Hypothalamus (tissue), 51 donors: ENCODE results near the gene NSMCE3.
A peak's percentile ranks its signal among the peaks of the same experiment; 100 is the strongest.

Experiments
- DNase-seq, 51 donors: peaks; one replicate each; lab custom pipeline; 2025; lab: John Stamatoyannopoulos, UW

NSMCE3 gene

DNA sequence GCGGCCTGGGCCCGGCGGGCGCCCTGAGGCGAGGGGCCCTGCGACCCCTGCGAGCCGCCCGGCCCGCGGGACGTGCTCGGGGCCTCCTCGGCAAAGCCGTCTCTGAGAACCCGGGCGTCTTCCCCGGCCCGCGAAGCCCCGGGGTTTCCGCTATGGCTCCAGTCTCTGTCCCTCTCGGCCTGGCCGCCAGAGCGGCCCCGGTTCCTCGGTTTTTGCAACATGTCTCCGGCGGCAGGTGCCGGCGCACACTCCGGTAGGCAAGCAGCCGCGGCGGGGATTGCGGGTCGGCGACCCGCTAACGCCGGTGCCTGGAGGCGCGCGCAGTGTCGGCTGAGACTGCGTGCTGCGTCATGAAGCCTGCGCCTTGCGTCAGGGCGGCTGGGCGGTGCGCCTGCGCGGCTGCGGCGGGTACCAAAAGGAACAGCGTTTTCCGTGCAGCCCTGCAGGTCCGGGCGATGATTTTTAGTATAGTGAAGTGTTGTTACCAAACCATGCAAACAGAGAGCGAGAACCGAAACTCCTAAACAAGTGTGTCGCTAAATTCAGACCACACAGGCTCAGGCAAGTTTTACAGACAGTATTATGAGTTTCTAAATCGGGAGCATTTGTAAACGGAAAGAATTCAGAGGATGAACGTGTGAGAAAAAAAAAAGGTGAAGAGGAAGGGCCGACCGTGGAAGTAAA is at the start of gene NSMCE3:
Gene NSMCE3, minus strand, starts transcription at position 338 of the 684 bp plus-strand sequence. Its CDS starts 117 bp downstream, at position 221.
- peak; percentile 43 to 95 (median 86) for DNase-seq

DNA sequence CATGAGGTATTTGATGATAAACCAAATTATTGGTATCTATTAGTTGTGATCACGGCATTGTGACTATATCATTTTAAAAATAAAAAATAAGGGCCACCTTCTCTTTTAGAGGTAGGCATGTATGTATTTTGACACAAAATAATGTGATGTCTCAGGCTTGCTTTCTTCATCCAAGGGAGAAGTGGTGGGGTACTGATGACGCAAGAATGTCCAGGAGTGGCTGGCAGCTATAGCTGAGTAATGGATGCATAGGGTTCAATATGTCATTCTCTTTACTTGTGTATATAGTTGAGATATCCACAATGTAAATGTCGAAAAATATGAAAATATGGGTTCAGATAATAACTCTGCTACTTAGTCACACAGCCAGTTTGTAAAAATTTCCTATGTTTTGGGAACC is 46.8 kb upstream of the NSMCE3 start:
- DNase-seq = no peak

DNA sequence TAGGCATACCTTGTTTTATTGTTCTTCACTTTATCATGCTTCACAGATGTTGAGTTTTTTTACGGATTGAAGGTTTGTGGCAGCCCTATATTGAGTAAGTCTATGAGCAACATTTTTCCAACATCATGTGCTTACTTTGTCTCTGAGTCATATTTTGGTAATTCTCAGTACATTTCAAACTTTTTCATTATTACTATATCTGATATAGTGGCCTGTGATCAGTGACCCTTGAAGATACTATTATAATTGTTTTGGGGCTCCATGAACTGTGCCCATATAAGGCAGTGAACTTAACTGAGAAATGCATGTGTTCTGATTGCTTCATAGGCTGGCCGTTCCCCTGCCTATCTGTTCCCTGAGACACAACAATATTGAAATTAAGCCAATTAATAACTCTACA is 42.8 kb upstream of the NSMCE3 start:
- DNase-seq = no peak

DNA sequence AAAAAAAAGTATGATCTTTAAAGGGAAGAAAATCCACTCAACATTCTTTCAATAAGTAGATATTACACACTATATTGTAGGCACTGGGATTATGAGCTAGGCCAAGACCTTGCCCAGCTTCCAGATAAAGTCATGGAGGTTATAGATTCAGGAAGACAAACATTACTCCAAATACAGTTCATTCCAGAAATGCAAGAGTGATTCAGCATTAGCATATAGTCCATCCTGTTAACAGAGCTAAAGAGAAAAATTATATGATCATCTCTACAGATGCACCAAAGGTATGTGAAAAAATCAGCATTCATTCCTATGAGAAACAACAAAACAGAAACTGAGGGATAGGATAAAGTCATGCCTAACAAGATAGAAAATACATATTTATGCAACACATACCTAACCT is 42.1 kb upstream of the NSMCE3 start:
- no peak for DNase-seq

DNA sequence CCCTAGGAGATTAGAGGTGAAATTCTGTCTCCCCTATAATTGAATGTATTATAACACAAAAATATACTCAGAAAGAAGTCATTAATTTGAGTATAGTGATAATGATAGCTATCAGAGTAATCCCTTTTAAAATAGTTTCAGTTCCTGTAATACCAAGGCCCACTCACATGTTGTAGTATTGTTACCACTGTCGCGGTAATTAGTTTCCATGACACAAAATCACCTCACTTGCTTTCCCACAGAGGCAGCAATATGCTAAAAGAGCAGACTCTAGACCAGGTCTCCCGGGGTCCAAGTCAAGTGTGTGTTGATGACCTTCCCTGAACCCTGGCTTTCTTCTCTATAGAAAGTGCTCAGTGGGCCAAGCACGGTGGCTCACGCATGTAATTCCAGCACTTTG is 39.5 kb upstream of the NSMCE3 start:
- DNase-seq = no peak

DNA sequence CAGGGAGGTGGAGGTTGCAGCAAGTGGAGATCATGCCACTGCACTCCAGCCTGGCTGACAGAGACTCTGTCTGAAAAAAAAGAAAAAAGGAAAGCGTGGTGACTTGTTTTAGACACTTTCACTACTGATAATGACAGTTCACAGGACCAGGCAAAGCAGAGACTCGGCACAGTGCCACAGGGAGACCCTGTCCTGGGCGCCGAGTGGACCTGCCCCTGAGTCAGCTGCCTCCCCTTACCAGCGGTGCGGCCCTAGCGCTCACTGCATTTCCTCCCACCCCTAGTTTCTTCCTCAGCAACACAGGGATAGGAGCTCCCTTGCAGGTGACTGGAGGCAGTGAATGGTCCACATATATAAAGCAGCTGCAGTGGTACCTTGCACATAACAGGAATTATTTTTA is 38.7 kb upstream of the NSMCE3 start:
- DNase-seq = no peak

DNA sequence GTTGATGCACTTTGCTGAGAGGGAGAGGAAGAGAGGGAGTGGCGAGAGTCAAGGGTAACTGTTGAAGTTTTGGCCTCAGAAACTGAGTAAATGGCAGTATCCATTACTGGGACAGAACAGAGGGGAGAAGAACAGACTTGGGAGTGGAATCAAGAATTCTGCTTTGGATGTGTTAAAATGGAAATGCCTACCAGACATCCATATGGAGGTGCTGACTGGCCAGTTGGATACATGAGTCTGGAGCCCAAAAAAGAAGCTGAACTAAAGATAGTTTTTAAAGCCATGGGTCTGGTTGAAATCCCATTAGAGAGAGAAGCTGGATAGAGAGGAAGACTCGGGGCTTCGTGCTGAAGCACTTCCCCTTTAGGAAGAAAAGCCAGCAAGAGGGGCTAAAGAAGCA is 35.9 kb upstream of the NSMCE3 start:
- no peak for DNase-seq

DNA sequence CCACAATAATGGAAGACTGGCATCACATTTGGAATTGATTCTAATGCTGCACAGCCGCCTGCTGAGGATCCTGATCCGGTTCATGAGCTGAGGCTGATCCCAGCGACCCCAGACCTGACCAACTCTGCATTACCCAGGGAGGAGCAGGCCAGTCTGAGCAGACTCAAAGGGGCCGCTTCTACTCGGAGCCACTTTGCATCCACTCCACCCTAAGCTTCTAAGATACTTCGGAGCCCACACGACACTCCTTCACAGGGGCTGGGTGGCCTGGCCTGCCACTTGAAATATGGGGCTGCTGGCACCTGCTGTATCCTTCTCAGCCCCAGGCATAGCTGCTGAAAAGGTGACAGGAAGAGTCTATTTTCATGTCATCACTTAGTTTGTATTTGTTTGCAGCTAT is 33.2 kb upstream of the NSMCE3 start:
- no peak for DNase-seq

DNA sequence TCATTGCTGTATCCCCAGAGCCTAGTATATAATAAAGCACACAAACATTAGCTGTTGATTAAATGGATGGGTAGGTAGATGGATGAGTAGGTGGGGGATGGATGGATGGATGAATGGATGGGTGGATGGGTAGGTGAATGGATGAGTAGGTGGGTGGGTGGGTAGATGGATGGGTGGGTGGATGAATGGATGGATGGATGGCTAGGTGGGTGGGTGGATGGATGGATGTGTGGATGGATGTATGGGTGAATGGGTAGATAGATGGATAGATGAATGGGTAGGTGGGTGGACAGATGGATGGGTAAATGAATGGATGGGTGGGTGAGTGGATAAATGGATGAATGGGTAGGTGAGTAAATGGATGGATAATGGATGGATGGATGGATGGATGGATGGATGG is 30.2 kb upstream of the NSMCE3 start:
- no peak for DNase-seq

DNA sequence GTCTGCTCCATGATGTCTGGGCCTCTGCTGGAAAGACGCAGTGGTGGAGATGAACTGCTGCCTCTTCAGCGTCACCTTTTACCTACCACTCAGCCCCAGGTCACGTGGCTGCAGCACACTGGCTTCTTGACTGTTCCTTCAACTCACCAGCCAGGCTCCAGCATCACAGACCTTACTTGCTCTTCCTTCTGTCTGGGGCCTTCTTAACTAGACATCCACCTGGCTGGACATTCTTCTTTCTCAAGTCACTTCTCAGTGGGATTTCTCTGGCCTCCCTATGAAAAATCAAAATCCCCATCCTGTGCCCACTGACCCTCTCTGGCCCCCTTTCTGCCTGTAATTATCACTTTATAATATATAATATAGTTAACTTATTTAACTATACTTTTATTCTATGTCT is 29.7 kb upstream of the NSMCE3 start:
- no peak for DNase-seq

DNA sequence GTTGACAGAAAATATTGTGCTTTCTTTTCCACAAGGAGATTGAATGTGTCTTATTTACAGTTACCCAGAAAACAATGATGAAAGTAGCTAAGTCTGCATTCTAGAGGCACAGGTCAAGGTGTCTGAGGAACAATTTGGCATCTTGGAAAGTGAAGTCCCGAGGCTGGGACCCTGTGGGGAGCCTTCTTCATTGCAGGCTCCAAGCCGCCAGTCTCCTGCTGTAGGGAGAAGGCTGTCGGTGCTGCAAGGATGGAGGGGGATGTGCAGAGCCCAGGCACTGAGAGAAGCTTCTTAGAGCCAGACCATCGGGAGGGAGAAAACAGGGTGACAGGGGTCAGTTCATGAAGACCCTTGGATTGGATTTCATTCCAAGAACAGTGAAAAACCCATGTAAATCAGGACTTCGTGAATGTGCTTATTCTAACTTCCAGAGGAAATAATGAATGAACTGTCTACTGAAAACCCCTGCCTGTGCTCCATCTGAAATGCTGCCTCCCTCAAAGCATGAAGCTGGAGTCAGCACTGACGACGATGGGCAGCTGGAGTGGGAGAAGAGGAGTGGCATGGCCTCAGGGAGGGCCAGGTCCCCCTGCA is 25.2 kb upstream of the NSMCE3 start:
- no peak for DNase-seq

DNA sequence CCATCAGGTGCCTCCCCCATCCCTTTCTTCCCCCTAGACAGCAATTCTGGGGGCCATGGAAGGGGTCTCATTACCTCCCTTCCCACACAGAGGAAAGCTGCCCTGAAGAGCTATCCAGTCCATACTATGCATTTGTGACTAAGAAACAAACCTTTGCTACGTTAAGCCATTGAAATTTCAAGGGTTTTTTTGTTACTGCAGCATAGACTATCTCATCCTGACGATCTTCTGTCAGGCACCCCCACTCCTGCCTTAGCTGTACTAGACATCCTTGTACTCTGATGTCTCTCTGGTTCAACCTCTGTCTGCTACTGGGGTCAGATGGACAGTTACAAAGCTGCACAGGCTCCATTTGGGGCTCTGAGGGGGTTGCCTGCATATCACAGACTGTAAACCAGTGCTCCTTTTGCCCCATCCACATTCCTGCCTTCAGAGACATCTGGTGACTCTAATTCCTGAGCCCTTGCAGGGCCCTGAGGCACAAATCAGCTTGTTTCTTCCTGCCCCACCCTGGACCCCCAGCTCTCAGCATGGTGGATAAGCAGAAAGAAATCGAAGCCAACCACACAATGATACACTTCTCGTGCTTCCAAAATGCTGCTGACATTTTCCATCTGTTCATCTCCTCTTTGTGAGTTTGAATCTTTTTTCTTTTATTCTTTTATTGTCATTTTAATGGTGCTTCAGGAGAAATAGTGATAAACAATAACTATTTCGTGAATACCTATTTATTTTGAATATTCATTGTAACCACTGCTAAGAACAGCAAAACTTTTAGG is 21.6 kb upstream of the NSMCE3 start:
- DNase-seq = no peak

DNA sequence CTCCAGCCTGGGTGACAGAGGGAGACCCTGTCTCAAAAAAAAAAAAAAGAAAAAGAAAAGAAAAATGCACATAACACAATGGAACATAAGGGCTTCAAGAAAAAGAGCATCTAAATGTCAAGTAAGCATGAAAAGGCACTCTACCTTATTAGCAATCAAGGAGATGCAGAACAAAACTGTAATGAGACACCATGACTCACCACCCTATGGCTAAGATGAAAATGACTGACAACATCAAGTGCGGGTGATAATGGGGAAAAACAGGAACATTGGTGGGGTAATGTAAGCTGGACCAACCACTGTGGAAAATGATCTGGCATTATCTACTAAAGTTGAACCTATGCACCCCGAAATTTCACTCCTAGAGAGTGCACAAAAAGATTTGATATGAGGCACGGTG is 19.6 kb upstream of the NSMCE3 start:
- no peak for DNase-seq

DNA sequence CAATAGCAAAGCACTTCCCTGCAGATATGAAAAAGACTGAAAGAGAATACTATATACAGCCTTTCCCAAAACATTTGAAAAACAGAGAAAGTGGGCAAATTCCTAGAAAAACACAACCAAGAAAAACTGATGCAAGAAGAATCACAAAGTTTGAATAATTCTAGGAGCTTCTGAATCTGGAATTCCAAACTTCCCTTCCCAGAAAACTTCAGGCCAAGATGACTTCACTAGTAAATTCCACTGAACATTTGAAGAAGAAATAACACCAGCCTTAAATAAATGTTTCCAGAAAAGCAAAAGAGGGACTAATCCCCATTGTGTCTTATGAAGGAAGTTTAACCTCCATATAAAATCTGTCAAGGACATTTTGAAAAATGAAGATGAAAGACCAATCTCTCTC is 15.8 kb upstream of the NSMCE3 start:
- DNase-seq = no peak

DNA sequence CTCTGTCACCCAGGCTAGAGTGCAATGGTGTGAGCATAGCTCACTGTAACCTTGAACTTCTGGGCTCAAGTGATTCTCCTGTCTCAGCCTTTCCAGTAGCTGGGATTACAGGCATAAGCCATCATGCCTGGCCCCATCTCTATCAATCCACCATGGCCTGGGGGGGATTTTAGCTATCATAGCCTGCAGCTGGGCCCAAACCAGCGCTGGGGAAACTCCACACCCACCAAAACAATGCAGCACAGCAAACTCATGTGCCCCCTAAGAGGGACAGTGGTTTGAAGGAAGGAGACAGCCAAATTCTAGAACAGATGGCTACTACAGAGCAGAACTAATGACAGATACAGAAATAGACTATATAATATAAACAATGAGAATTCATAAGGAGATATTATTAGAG is 13.8 kb upstream of the NSMCE3 start:
- DNase-seq = no peak

DNA sequence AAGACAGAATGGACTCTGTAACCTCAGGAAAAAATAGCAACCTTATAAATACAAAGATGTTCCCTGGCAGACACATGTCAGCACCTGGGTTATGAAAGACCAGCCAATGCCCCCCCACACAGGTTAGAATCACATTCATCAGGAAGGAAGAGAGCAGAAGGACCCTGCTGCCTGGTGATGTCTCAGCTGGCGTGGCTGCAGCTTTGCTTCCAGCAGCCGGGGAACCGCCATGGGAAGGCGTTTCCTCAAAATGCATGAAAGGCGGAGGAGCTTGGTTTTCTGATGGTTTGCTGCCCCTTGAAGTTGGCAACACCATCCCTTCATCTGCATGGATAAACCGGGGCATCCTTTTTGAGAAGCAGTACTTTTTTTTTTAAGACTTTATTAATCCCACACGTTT is 10.9 kb upstream of the NSMCE3 start:
- no peak for DNase-seq

DNA sequence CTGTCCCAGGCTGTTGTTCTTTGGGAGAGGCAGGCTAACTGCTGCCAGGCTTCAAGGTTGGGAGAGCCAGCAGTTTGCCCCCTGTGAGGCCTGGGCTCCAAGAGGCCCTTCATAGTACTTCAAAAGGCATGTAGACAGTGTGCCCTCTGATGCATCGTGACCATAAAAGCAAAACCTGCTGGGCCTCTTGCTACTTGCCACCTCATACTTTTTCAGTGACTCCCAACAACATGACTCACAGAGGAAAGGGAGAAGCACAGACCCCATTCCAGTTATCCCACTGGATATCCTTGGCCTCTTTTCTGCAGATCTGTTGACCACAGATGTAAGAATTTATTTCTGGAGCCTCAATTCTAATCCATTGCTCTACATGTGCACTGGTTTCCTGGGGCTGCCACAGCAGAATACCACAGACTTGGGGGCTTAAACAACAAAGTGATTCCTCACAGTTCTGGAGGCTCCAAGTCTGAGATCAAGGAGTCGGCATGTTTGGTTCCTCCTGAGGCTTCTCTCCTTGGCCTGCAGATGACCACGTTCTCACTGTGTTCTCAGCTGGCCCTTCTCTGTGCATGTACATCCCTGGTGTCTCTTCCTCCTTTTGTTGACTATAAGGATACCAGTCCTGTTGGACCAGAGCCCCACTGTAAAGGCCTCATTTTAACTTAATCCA is 8.9 kb upstream of the NSMCE3 start:
- DNase-seq = no peak

DNA sequence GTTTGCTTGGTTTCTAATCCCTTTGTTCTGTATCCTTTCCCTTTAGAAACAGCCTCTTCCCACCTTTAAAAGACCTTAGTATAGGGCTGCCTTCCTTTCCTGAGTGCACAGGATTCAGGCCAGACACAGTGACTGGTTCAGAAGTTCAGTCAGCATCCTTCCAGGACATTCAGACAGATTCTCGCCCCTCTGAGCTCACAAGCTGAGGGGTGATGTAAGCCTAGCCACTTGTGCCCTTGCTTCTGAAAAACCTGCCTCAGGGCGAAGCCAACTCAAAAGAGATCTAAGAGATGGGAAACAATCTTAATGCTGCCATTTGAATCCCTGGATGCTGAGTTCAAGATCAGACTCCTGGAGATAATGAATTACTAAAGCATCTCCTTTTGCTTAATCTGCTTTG is 6.7 kb upstream of the NSMCE3 start:
- DNase-seq = no peak

DNA sequence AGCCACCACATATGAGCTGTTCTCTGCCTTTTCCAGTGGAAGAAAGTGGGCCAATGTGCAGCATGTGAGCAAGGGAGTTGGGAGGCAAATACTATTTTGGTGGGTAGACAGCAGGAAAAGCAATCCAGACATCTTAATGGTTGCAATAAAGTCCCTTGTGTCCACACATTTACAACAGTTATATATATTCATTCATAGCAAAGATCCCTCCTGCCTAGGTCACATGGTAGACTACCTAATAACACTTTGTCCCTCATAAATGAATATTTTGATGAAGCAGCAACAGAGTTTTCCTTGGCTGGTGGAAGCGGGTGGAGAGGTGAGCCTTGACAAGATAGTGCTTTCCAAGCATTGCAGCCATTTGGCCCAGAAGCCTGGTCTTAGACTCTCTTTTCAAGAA is 6.2 kb upstream of the NSMCE3 start:
- DNase-seq = no peak

DNA sequence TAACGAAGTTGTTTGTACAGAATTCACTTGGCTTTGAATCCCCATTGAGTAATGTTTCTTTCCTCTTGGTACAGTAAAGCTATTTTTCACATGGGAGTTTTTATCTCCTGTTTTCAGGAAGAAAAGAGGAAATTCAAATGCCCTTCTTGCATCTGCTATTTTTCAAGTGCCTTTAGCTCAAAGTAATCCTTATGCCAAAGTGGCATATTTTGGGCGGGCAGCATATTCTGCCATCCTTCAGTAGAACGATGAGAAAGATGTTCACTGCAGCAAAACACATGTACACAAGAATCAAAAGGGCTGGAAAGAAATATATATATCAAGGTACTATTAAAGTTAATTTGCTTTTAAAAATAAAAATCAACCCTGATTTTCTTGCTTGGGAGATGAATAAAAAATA is 5.3 kb upstream of the NSMCE3 start:
- DNase-seq = no peak

DNA sequence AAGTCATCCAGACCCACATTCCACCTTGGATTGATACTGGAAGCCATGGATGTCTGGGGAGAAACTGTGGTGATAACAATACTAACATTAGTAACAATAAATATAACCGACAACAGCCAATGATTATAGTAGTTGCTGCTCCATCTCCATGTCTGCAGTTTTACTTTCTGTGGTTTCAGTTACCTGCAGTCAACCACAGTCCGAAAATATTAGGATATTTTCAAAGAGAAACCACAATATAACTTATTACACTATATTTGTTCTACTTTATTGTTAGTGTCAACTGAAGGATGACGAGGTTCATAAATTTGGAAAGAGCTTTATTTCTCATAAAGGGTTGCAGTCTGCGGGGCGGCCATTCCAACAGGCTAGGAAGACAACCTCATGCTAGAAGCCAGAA is 2.6 kb upstream of the NSMCE3 start:
- no peak for DNase-seq

DNA sequence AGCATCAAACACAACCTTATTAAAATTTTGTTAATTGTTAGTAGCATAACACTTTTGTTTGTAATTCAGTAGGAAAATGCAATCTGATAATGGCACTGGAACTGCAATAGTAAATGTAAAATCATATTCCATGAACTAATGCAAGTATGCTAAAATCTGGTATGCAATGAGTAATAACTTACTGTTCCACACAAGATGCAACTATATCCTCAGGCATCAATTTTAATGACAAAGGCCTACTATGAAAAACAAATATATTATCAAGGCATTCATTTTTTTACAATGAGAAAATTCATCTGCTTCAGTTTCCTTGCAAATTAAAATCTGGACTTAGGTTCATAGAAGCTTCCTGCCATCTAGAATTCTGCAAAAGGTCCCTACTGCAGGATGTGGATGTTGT is 1.4 kb upstream of the NSMCE3 start:
- no peak for DNase-seq
